ENCODE results near the gene ARHGAP28.
"Not testable (repeated sequence)": the region's sequence is repeated elsewhere in the genome, so short reads cannot be mapped to it uniquely, and the experiment has no call there.

ARHGAP28 gene

GRCh38 chr18:6821356-6821755 is 91.8 kb downstream of the ARHGAP28 start:
- no peaks in the 10 kb centered on the region for H3K4me1 ChIP-seq (ENCODE audit: control insufficient read depth, insufficient read depth, low read length)
- H3K36me3 ChIP-seq (ENCODE audit: control insufficient read depth, insufficient read depth, low read length, severe bottlenecking): peaks cover 5% of the 10 kb centered on the region
- H3K9me3 ChIP-seq (ENCODE audit: control insufficient read depth, low read length): peaks cover 11% of the 10 kb centered on the region
- H3K9ac ChIP-seq (ENCODE audit: low read length): no peak overlapping the region
- no peak for DNase-seq (ENCODE audit: low read depth)
- H3K27me3 ChIP-seq (replicated peaks; ENCODE audit: control insufficient read depth, insufficient read depth, low read length): no peaks in the 10 kb centered on the region
- no peak overlapping the region for H3K4me3 ChIP-seq (ENCODE audit: low read length)

GRCh38 chr18:6827161-6827560 is 97.6 kb downstream of the ARHGAP28 start:
- DNase-seq (ENCODE audit: low read depth); H3K9ac ChIP-seq (ENCODE audit: low read length); H3K27me3 ChIP-seq (replicated peaks; ENCODE audit: control insufficient read depth, insufficient read depth, low read length); H3K9me3 ChIP-seq (ENCODE audit: control insufficient read depth, low read length); H3K36me3 ChIP-seq (ENCODE audit: control insufficient read depth, insufficient read depth, low read length, severe bottlenecking); H3K4me1 ChIP-seq (ENCODE audit: control insufficient read depth, insufficient read depth, low read length); H3K4me3 ChIP-seq (ENCODE audit: low read length): not testable (repeated sequence)

- not testable (repeated sequence) for H3K27me3 ChIP-seq (replicated peaks; ENCODE audit: control insufficient read depth, insufficient read depth, low read length); H3K4me3 ChIP-seq (ENCODE audit: low read length); H3K9me3 ChIP-seq (ENCODE audit: control insufficient read depth, low read length); H3K9ac ChIP-seq (ENCODE audit: low read length); H3K36me3 ChIP-seq (ENCODE audit: control insufficient read depth, insufficient read depth, low read length, severe bottlenecking); DNase-seq (ENCODE audit: low read depth); H3K4me1 ChIP-seq (ENCODE audit: control insufficient read depth, insufficient read depth, low read length)
Observed at GRCh38 chr18:6827566-6827965, 98.0 kb downstream of the ARHGAP28 start.

GRCh38 chr18:6830916-6831315 is 101.4 kb downstream of the ARHGAP28 start:
- Histone ChIP-seq H3K9me3 (ENCODE audit: control insufficient read depth, low read length) (peaks cover 3% of the 10 kb centered on the region), H3K4me3 (ENCODE audit: low read length) (no peak overlapping the region), H3K9ac (ENCODE audit: low read length) (no peak overlapping the region), H3K36me3 (ENCODE audit: control insufficient read depth, insufficient read depth, low read length, severe bottlenecking) (no peaks in the 10 kb centered on the region), H3K4me1 (ENCODE audit: control insufficient read depth, insufficient read depth, low read length) (no peaks in the 10 kb centered on the region), H3K27me3 (replicated peaks; ENCODE audit: control insufficient read depth, insufficient read depth, low read length) (no peaks in the 10 kb centered on the region)
- no peak for DNase-seq (ENCODE audit: low read depth)

GRCh38 chr18:6835345-6835744 is 105.8 kb downstream of the ARHGAP28 start:
- H3K9ac ChIP-seq (ENCODE audit: low read length): no peak overlapping the region
- H3K27me3 ChIP-seq (replicated peaks; ENCODE audit: control insufficient read depth, insufficient read depth, low read length): no peaks in the 10 kb centered on the region
- H3K4me1 ChIP-seq (ENCODE audit: control insufficient read depth, insufficient read depth, low read length): no peaks in the 10 kb centered on the region
- peaks cover 3% of the 10 kb centered on the region for H3K9me3 ChIP-seq (ENCODE audit: control insufficient read depth, low read length)
- DNase-seq (ENCODE audit: low read depth): peak; percentile 70
- no peak overlapping the region for H3K4me3 ChIP-seq (ENCODE audit: low read length)
- no peaks in the 10 kb centered on the region for H3K36me3 ChIP-seq (ENCODE audit: control insufficient read depth, insufficient read depth, low read length, severe bottlenecking)

- Histone ChIP-seq H3K27me3 (replicated peaks; ENCODE audit: control insufficient read depth, insufficient read depth, low read length) (no peaks in the 10 kb centered on the region), H3K9ac (ENCODE audit: low read length) (no peak overlapping the region), H3K9me3 (ENCODE audit: control insufficient read depth, low read length) (peaks cover 3% of the 10 kb centered on the region), H3K4me3 (ENCODE audit: low read length) (no peak overlapping the region), H3K4me1 (ENCODE audit: control insufficient read depth, insufficient read depth, low read length) (no peaks in the 10 kb centered on the region), H3K36me3 (ENCODE audit: control insufficient read depth, insufficient read depth, low read length, severe bottlenecking) (no peaks in the 10 kb centered on the region)
- DNase-seq (ENCODE audit: low read depth): no peak
Observed at GRCh38 chr18:6836331-6836730, 106.8 kb downstream of the ARHGAP28 start.

GRCh38 chr18:6837904-6838303 is 108.4 kb downstream of the ARHGAP28 start:
- no peak overlapping the region for H3K4me3 ChIP-seq (ENCODE audit: low read length)
- H3K4me1 ChIP-seq (ENCODE audit: control insufficient read depth, insufficient read depth, low read length): no peaks in the 10 kb centered on the region
- H3K9ac ChIP-seq (ENCODE audit: low read length): no peak overlapping the region
- H3K27me3 ChIP-seq (replicated peaks; ENCODE audit: control insufficient read depth, insufficient read depth, low read length): no peaks in the 10 kb centered on the region
- peak; percentile 3 for DNase-seq (ENCODE audit: low read depth)
- no peaks in the 10 kb centered on the region for H3K9me3 ChIP-seq (ENCODE audit: control insufficient read depth, low read length)
- H3K36me3 ChIP-seq (ENCODE audit: control insufficient read depth, insufficient read depth, low read length, severe bottlenecking): no peaks in the 10 kb centered on the region

GRCh38 chr18:6842081-6842480 is 112.6 kb downstream of the ARHGAP28 start:
- Histone ChIP-seq H3K9ac (ENCODE audit: low read length) (no peak overlapping the region), H3K4me1 (ENCODE audit: control insufficient read depth, insufficient read depth, low read length) (no peaks in the 10 kb centered on the region), H3K27me3 (replicated peaks; ENCODE audit: control insufficient read depth, insufficient read depth, low read length) (no peaks in the 10 kb centered on the region), H3K4me3 (ENCODE audit: low read length) (no peak overlapping the region), H3K36me3 (ENCODE audit: control insufficient read depth, insufficient read depth, low read length, severe bottlenecking) (no peaks in the 10 kb centered on the region), H3K9me3 (ENCODE audit: control insufficient read depth, low read length) (no peaks in the 10 kb centered on the region)
- no peak for DNase-seq (ENCODE audit: low read depth)

- H3K4me3 ChIP-seq (ENCODE audit: low read length): no peak overlapping the region
- no peaks in the 10 kb centered on the region for H3K27me3 ChIP-seq (replicated peaks; ENCODE audit: control insufficient read depth, insufficient read depth, low read length)
- no peaks in the 10 kb centered on the region for H3K9me3 ChIP-seq (ENCODE audit: control insufficient read depth, low read length)
- no peaks in the 10 kb centered on the region for H3K36me3 ChIP-seq (ENCODE audit: control insufficient read depth, insufficient read depth, low read length, severe bottlenecking)
- H3K4me1 ChIP-seq (ENCODE audit: control insufficient read depth, insufficient read depth, low read length): no peaks in the 10 kb centered on the region
- H3K9ac ChIP-seq (ENCODE audit: low read length): no peak overlapping the region
- DNase-seq (ENCODE audit: low read depth): no peak
Observed at GRCh38 chr18:6843308-6843707, 113.8 kb downstream of the ARHGAP28 start.

- not testable (repeated sequence) for H3K27me3 ChIP-seq (replicated peaks; ENCODE audit: control insufficient read depth, insufficient read depth, low read length); H3K4me3 ChIP-seq (ENCODE audit: low read length); H3K4me1 ChIP-seq (ENCODE audit: control insufficient read depth, insufficient read depth, low read length); H3K36me3 ChIP-seq (ENCODE audit: control insufficient read depth, insufficient read depth, low read length, severe bottlenecking); H3K9ac ChIP-seq (ENCODE audit: low read length); DNase-seq (ENCODE audit: low read depth); H3K9me3 ChIP-seq (ENCODE audit: control insufficient read depth, low read length)
Observed at GRCh38 chr18:6845521-6845920, 116.0 kb downstream of the ARHGAP28 start.

- Histone ChIP-seq H3K36me3 (ENCODE audit: control insufficient read depth, insufficient read depth, low read length, severe bottlenecking) (peaks cover 10% of the 10 kb centered on the region), H3K27me3 (replicated peaks; ENCODE audit: control insufficient read depth, insufficient read depth, low read length) (no peaks in the 10 kb centered on the region), H3K4me3 (ENCODE audit: low read length) (no peak overlapping the region), H3K4me1 (ENCODE audit: control insufficient read depth, insufficient read depth, low read length) (no peaks in the 10 kb centered on the region), H3K9ac (ENCODE audit: low read length) (no peak overlapping the region), H3K9me3 (ENCODE audit: control insufficient read depth, low read length) (peaks cover 10% of the 10 kb centered on the region)
- no peak for DNase-seq (ENCODE audit: low read depth)
Observed at GRCh38 chr18:6850396-6850795, 120.9 kb downstream of the ARHGAP28 start.

- H3K27me3 ChIP-seq (replicated peaks; ENCODE audit: control insufficient read depth, insufficient read depth, low read length): no peaks in the 10 kb centered on the region
- H3K36me3 ChIP-seq (ENCODE audit: control insufficient read depth, insufficient read depth, low read length, severe bottlenecking): peaks cover 10% of the 10 kb centered on the region
- no peak overlapping the region for H3K9ac ChIP-seq (ENCODE audit: low read length)
- H3K9me3 ChIP-seq (ENCODE audit: control insufficient read depth, low read length): peaks cover 10% of the 10 kb centered on the region
- no peak overlapping the region for H3K4me3 ChIP-seq (ENCODE audit: low read length)
- no peaks in the 10 kb centered on the region for H3K4me1 ChIP-seq (ENCODE audit: control insufficient read depth, insufficient read depth, low read length)
- no peak for DNase-seq (ENCODE audit: low read depth)
Observed at GRCh38 chr18:6851480-6851879, 122.0 kb downstream of the ARHGAP28 start.

Data from adipocyte (in vitro differentiated cells).